ENCODE data around the gene BNIP5.

GRCh38 chr6:36335465-36336207 lies 1.1 kb downstream of the BNIP5 start:
- TF ChIP-seq GATA2 (IDR thresholded peaks at IDR 0.05; ENCODE audit: low read depth, low read length): no peak
- no peak for TF ChIP-seq GATA3 (IDR thresholded peaks at IDR 0.05; ENCODE audit: low read depth, low read length)
